T-helper 9 cell (primary cell): ENCODE data around the gene FAIM2.

Source experiments
- DNase-seq: peaks from one replicate; pipeline ENCODE4 v3.0.0-alpha.2; 2020

The FAIM2 gene

DNA sequence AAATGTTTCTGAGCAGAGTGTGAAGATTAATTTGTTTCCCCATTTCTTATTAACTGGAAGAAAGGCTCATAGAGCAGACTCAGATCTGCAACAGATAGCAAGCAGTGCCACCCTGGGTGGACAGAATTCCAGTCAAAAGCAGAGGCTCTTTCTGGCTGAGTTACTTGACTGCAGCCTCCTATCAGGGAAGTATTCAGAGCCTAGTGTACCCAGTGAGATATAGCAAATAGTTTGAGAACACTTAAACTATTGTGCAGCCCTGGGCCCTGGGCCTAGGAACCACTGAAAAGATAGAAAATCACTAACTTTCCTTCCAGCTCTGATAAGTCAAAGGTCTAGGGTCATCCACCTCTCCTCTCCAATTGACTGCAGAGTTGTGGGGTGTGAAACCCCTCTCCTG is 35.6 kb upstream of the FAIM2 start:
- DNase-seq, result no peak

DNA sequence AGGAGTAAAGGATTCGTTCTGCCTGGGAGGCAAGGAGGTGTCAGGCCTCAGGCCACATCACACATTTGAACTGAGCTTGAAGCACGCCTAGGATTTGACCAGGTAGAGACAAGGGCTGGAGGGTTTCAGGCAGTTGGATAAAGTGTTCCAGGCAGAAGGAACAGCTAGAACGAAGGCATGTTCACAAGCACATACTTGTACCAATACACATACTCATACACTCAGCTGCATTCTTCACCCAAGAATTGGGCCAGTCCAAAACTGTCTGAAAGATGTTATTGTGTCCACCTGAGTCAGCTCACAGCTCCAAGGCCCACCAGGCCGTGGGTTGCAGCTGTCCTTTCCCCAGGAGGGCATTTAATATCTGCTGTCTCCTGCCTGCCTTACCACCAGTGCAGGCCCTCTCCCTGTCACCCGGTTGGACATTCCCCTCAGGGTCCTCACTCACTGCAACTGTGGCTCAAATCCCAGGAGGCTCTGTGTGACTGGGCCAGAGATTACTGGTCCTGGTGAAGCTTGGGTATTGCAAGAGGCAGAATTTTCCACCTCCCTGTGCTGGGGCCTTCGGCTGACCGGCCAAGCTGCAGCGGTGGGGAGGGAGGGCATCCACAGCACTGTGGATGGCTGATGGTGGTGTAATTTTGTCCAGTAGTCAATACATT is 34.1 kb upstream of the FAIM2 start:
- no peak for DNase-seq

DNA sequence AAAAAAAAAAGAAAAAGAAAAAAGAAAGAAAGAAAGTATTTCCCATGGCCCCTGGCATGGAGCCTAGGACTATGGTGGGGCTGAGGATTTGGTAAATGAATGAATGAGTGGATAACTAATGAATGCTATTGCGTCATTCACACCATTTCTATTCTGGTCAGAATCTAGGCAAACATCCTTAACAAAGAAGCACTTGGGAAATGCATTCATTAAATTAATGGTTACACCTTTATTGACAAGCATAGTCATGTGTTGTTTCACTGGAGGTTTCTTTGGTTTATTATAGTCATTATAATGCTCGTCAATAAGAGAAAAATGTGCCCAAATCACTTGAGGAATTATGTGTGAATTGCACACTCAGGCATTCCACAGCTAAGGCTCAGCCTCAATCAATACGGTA is 33.2 kb upstream of the FAIM2 start:
- no peak for DNase-seq

DNA sequence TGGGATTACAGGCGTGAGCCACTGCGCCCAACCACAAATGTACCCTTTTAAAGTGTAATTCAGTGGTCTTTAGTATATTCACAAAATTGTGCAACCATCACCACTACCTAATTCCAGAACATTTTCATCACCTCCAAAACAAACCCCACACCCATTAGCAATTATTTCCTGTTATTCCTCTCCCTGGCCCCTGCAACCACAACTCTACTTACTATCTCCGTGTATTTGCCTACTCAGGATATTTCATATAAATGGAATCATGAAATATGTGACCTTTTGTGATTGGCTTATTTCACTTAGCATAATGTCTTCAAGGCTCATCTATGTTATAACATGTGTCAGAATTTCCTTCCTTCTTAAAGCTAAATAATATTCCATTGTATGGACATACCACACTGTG is 30.8 kb upstream of the FAIM2 start:
- no peak for DNase-seq

DNA sequence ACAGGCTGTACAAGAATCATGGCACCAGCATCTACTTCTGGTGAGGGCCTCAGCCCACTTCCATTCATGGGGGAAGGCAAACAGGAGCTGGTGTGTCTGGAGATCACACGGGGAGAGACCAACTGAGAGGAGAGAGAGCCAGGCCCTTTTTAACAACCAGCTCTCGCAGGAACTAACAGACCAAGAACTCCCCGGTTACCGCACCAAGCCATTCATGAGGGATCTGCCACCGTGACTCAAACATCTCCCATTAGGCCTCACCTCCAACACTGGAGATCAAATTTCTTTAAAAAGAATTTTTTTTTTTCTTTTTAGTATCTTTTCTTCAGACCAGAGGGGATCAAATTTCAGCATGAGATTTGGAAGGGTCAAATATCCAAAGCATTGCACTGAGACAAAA is 30.1 kb upstream of the FAIM2 start:
- no peak for DNase-seq

DNA sequence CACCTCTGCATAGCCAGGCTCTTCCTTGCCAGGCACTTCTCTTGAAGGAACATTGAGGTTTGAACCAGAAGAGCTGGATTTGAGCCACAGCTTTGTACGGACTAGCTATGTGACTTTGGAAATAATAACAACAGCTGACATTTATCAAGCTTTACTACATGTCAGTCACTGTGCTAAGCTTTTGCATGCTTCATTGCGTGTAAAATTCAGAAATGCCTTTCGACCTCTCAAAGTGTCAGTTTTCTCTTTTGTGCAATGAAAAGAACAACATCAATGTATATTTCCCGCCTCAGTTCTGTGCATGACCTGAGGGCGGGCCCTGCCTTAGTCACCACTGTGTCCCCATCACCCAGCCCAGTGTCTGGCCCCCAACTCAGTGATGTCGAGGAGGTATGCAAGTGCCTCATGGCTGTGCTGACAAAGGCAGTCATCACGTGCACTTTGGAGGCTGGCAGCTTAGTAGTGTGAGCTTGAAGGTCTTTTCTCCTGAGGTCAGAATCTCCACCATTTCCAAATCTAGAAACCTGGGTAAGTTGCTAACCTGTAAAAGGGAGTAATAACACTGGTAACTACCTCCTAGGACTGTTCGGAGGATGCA is 28.9 kb upstream of the FAIM2 start:
- DNase-seq, result no peak

DNA sequence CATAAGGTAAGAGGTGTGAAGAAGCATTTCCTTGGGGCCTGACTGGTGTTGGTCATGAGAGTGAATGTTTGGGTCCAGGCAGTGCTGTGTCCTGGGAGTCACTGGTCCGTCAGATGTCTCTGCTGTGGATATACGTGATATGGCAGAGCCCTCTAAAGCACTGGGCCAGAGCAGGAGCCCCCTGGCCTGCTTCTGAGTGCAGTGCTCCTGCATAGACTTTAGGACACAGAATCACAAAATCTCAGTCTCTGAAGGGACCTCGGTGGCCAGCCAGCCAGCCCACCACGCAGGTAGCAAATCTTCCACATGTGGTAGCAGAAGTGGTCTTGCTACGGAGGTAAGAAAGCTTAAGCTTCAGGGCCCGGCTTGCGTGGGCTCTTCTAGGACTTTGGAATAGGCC is 28.3 kb upstream of the FAIM2 start:
- no peak for DNase-seq

DNA sequence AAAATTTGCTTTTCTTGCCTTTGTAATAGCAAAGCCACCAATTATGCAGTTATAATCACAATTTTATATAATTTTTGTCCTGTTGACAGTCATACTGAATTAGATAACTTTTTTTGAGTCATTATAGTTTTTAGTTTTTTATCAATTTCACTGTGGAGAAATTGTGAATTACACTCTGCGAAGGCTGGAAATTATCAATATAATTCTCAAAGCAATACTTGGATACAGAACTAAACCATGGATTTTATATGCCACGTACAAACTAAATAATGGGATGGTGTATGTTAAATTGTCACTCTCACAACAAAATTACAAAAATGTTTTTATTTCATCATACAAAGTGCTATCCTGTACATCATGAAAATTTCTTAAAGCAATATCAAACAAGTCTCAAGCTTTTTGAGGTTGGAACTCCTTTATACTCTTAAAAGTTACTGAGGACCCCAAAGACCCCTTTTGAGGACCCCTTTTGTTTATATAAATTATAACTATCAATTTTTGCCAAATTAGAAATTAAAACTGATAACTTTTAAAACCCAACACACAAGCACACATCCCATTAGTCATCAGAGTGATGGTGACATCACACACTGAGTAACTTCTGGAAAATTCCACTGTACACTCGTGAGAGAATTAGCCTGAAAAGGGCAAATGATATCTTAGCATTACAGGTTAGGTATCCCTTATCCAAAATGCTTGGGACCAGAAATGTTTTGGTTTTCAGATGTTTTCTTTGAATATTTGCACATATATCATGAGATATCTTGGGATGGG is 27.0 kb upstream of the FAIM2 start:
- DNase-seq, result no peak

DNA sequence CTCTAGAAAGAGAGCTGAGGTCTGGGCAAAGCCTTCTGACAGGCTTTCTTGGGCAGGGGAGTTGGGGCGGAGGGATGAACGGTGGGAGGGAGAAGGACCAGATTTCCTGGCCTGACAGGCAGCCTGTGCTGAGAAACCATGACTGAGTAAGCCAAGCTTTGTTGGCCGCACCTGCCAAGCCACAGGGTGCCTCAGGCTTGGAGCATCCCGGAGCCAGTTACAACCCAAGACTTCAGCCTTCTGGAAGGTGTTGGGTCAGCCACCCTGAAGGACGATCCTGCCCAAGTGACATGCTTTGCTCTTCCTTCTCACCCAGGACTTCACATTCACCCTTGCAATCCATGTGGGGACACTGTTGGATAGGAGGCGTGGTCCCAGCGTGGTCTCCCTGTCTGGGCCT is 25.9 kb upstream of the FAIM2 start:
- DNase-seq, result no peak

DNA sequence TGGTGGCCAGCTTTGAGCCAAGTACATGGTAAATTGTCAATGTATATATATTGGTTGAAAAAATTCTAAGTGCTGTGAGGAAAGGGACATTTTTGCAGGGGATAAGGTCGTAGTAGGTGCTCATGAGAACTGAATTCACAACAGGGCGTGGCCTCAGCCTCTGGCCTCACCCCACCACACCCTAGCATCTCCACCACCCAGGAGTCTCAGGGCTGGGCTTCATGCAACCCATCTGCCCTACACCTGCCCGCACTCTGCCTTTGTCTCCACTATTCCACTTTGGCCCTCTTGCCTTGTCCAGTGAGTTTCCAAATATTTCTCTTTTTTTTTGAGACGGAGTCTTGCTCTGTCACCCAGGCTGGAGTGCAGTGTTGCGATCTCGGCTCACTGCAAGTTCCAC is 24.8 kb upstream of the FAIM2 start:
- DNase-seq, result no peak

DNA sequence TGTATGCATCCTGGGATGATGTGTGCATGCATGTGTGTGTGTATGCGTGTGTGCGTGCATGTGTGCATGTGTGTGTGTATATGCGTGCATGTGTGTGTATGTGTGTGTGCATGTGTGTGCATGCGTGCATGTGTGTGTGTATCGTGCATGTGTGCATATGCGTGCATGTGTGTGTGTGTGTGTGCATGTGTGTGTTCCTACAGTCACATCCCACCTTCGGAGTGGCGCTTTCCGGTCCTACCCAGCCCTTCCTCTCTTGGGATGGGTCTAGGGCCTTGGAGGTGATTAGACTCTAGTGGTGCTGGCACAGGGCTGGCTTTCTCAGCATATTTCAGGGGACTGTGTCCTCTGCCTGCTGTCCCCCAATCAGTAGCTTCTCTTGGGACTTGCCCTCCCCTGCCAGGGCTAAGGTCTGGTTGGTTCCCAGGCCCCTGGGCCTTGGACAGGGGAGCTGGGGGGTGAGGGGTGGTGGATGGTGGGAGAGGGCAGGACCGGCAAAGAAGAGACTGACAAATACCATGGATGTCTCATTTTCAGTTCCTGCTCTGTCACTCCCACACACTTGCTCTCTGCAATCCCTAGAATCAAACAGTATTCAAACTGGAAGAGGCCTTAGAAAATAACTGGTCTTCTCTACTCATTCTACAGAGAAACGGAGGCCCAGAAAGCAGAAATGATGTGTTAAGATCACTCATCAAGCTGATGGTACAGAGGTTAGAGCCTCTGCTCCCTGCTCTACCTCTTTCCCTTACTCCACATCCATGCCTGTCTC is 21.9 kb upstream of the FAIM2 start:
- DNase-seq, result no peak

DNA sequence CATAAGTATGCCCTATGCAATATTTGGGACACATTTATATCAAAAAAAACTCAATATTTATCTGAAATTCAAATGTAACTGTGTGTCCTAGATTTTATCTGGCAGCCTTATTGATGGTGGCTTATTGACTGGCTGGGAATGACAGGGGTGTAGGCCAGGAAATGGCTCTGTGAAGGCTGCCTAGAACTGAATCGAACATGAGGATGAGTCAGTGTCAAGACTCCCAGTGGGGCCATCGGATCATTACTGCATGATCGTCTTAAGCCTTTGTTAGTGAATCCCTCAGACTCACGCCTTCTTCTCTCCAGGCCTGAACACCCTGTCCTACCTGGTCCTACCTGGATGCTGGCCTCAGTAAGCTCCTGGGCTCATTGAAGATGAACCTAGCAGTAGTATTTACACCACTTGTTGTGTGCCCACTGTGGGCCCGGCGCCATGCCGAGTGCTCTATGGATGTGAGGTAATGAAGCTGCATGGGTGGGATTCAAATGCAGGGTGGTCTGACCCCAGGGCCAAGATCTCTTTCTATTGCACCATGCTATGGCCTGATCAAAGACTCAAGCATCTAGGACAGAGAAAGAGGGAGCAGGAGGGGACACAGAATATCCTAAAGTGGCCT is 21.0 kb upstream of the FAIM2 start:
- no peak for DNase-seq

DNA sequence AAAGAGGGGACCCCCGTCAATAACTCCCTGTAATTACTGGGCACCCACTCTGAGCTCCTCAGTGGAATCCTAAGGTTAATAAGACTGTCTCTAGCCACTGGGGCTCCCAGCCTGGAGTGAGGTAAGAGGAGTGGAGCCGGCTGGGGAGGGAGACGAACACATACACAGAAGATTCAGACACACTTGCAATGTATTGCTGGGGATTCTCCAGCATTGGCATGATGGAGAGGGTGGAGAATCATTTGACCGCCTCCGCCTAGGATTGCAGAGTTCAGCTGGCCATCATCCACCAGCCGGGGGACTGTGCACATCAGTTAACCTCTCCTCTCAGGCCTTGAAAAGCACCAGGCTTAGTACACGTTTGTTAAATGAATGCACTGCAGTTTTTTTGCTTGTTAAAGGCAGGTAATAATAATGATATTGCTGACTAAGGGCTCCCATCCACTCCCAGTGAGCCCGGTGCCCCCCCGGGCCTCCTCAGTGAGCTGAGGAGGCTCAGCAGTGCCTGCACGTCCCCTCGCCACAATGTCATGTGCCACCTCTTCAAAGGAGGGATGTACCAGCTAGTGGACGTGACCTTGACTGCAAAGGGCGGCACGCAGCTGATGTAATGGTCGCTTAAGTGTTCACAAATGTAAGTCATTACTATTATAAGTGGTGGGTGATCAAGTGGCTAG is 20.3 kb upstream of the FAIM2 start:
- no peak for DNase-seq

DNA sequence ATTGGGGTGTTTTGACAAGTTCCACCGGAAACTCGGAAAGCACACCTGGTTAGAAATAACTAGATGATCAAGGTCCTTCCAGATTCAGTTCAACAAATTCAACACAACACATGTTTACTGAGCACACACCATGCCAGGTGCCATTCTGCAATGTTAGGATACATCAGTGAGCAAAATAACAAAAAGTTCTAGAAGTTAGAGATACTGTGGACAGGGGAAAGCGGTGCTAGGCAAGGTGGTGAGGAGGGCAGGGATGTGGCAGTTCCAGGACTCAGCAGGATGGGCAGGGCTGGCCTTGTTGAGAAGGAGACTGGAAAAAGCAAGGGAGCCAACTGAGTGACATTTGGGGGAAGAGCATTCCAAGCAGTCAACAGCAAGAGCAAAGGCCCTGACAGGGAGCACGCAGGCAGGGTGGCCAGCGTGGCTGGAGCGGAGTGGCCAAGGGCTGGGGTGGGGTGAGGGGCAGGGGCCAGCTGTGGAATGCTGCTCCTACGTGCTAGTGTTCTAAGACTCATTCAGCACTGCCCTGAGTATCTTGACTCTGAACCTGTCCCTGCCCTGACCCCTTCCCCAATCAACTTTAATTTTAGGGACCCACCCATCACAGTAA is 19.4 kb upstream of the FAIM2 start:
- no peak for DNase-seq

DNA sequence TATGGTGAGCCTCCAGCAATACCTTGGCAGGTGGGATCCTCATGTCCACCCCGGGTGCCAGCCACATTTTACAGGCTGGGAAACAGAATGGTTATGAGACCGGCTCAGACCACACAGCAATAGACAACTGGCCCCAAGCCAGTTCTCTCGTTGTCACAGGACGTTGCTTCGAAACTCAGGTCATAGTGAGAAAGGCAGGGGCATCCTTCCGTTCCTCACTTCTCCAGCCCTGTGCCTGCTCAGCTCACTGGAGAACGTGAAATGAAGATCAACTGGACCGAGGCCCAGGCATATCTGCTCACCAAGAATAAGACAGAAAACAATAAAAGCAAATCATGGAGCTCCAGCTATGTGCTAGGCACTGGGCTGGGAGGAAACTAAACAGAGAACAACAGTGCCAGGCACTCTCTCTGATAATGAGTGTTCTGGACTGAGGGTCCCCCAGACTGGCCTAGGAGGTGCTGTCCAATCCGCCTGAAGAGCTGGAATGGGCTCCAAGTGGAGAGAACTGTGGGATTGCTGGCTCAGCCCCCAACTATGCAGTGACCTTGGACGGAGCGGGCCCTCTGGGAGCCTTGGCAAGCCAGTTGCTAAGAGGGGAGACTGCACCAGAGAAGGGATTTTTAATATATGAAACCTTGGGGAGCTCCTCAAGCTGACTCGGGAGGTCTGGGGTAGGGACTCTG is 18.8 kb upstream of the FAIM2 start:
- DNase-seq, result no peak

DNA sequence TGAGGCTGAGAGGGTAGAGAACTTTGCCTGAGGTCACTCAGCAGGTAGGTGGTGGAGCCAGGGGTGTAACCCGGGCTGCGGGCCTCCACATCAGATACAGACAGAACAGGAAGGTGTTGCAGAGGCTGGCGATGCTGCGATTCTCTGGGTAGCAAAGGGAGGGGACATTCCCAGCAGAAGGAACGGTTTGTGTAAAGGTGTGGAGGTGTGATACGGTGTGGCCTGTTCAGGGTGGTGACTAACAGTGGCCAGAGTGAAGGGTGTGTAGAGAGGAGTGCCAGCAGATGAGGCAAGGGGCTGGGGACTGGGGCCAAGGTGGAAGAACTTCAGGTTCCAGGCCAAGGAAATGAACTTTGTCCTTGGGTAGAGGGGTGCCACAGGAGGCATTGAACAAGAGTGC is 18.2 kb upstream of the FAIM2 start:
- DNase-seq, result no peak

DNA sequence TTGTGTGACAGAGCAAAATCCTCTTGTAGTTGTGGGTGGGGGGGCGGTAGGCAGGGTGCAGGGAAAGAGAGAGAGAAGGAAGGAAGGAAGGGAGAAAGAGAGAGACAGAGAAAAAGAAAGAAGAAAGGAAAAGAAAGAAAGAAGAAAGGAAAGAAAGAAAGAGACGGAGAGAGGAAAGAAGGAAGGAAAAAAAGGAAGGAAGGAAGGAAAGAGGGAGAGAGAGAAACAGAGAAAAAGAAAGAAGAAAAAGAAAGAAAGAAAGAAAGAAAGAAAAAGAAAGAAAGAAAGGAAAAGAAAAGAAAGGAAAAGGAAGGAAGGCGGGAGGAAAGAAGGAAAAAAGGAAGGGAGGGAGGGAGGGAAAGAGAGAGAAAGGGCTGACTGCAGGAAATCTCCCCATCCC is 17.6 kb upstream of the FAIM2 start:
- no peak for DNase-seq

DNA sequence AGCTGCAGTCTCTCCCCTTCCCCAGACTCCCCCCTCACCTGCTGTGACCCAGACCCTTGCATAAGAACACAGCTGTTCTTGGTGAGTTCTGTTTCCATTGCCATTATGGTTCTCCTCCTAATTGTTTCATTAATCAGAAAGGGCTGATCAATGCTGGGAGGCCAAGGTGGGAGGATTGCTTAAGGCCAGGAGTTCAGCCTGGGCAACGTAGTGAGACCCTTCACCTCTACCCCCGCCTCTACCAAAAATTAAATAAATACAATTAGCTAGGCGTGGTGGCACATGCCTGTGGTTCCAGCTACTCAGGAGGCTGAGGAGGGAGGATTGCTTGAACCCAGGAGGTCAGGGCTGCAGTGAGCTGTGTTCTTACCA is 17.2 kb upstream of the FAIM2 start:
- DNase-seq, result no peak

DNA sequence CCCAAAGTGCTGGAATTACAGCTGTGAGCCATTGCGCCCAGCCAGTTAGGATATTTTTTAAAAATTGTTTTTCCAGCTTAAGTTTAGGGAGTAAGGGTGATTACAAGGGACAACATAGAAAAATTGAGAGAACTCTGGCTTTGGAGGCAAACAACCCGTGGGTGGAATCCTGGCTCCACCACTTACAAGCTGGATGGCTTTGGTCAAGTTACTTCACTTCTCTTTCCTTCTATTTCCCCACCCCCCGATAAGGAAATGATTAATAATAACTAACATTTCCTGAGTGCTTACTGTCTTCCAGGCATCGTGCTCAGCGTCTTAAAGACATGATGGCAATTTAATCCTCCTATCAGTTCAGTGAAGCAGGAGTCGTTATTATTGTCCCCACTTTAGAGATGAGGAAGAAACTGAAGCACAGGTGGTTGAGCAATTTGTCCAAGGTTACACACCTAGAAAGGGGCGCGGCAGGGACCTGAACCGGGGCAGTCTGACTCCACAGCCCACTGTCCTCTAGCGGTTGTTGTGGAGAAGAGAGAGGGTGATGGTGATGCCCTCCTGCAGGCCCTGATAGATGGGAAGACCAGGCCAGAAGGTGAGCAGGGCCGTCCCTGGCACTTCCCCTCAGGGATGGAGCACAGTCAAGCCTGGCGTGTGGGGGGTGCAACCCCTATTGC is 16.7 kb upstream of the FAIM2 start:
- no peak for DNase-seq

DNA sequence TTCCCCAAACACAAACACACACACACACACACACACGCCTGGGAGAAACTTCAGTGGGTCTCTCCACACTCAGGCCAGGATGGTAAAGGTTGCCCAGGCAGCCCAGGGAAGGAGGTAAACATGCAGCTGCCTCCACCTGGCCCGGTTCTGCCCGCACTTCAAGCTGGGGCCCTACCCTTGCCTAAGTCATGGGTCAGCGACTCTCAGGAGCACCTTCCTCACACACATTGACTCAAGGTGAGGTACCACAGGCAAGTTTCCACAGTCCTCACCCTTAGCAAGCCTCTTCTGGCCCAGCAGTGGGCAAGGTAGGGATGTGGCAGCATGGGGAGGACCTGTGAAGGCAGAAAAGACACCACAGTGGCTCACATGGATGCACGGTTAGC is 14.1 kb upstream of the FAIM2 start:
- no peak for DNase-seq
